ENCODE measurements around the gene HIGD1B.

DNA sequence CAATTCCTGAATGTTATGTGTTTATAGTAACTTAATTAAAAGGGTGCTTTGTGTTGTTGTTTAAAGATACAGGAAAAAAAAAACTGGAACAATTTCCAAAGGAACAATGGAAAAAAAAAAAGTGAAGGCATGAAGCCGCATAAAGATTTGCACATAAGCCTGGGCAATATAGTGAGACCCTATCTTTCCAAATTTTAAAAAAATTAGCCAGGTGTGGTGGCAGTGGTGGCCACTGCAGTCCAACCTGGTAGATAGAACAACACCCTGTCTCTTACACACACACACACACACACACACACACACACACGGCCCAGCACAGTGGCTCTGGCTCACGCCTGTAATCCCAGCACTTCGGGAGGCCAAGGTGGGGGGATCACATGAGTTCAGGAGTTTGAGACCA is 39.5 kb upstream of the HIGD1B start:
- TF ChIP-seq GATA2 (IDR thresholded peaks at IDR 0.05; ENCODE audit: low read depth, low read length) (no peak), GATA3 (IDR thresholded peaks at IDR 0.05; ENCODE audit: low read depth, low read length) (no peak)

All from SH-SY5Y (cell line).